ENCODE data around the gene MMP2.

MMP2 gene

DNA sequence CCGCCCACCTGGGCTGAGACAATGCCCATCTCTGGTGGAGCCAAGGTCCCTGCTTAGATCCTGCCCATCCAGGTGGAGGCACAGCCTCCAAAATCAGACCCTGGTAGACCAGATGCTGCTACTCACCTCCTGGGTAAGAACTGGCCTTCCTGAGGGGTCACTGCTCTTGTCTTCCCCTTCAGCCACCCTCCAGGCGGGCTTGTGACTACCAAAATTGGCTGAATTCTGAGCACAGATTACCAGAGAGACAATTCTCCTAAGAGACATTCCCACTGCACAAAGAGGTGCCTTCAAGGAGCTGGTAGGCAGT lies 10.9 kb downstream of the MMP2 start:
- in situ Hi-C loops (cut with HindIII; ENCODE audit: low sequenced_read_pairs) = no loop called here
- no peak overlapping the region for H3K4me3 ChIP-seq (ENCODE audit: low read depth, low read length)
- TF ChIP-seq, protein P1, sequence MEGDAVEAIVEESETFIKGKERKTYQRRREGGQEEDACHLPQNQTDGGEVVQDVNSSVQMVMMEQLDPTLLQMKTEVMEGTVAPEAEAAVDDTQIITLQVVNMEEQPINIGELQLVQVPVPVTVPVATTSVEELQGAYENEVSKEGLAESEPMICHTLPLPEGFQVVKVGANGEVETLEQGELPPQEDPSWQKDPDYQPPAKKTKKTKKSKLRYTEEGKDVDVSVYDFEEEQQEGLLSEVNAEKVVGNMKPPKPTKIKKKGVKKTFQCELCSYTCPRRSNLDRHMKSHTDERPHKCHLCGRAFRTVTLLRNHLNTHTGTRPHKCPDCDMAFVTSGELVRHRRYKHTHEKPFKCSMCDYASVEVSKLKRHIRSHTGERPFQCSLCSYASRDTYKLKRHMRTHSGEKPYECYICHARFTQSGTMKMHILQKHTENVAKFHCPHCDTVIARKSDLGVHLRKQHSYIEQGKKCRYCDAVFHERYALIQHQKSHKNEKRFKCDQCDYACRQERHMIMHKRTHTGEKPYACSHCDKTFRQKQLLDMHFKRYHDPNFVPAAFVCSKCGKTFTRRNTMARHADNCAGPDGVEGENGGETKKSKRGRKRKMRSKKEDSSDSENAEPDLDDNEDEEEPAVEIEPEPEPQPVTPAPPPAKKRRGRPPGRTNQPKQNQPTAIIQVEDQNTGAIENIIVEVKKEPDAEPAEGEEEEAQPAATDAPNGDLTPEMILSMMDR (IDR thresholded peaks at IDR 0.05; ENCODE audit: low read depth, low read length) = no peak
- no peak for DNase-seq (ENCODE audit: low read depth, low spot score)

GRCh38 chr16:55490301-55490700 lies 11.3 kb downstream of the MMP2 start:
- no peak overlapping the region for H3K4me3 ChIP-seq (ENCODE audit: low read depth, low read length)
- in situ Hi-C loops (cut with HindIII; ENCODE audit: low sequenced_read_pairs) = no loop called here
- DNase-seq (ENCODE audit: low read depth, low spot score) = no peak
- TF ChIP-seq, protein P1 (IDR thresholded peaks at IDR 0.05; ENCODE audit: low read depth, low read length) = no peak

DNA sequence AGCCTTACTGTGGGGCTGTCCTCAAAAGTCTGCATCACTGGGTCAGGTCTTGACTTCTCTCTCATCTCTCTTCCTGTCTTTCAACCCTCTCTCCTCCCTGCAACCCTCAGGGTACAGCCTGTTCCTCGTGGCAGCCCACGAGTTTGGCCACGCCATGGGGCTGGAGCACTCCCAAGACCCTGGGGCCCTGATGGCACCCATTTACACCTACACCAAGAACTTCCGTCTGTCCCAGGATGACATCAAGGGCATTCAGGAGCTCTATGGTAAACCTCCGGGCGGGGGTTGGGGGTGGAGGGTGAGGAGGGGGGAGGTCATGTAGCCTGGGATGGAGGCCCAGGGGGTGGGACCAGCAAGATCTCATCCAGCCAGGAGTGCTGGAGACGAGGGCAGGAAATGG lies 12.7 kb downstream of the MMP2 start:
- TF ChIP-seq, protein P1 (IDR thresholded peaks at IDR 0.05; ENCODE audit: low read depth, low read length) = no peak
- H3K4me3 ChIP-seq (ENCODE audit: low read depth, low read length) = no peak overlapping the region
- DNase-seq (ENCODE audit: low read depth, low spot score) = no peak
- in situ Hi-C loops (cut with HindIII; ENCODE audit: low sequenced_read_pairs) = no loop called here

DNA sequence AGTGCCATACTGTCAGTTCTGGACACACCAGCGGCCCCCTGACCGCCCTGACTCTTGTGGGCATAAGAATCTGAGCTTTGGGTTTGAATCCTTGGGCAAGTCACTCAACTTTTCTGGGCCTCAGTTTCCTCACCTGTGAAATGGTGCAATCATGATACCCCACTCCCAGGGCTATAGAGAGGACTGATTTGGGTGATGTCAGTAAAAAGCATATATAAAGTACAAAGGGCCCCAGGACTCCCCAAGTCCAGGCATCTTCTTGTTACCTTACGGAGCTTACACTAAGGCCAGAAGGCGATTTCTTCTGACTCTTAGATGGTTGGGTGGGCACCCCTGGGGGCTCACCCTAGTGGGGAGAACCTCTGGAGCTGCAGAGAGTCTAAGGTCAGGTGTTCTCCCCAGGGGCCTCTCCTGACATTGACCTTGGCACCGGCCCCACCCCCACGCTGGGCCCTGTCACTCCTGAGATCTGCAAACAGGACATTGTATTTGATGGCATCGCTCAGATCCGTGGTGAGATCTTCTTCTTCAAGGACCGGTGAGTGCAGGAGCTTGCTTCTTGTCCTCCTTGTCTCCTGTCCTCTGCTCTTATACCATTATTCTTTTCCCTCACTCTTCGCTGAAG lies 13.9 kb downstream of the MMP2 start:
- in situ Hi-C loops (cut with HindIII; ENCODE audit: low sequenced_read_pairs) = no loop called here
- TF ChIP-seq, protein P1 (IDR thresholded peaks at IDR 0.05; ENCODE audit: low read depth, low read length) = no peak
- H3K4me3 ChIP-seq (ENCODE audit: low read depth, low read length) = no peak overlapping the region
- DNase-seq (ENCODE audit: low read depth, low spot score) = no peak

- DNase-seq (ENCODE audit: low read depth, low spot score) = peak; percentile 91
- no peak overlapping the region for H3K4me3 ChIP-seq (ENCODE audit: low read depth, low read length)
- TF ChIP-seq, protein P1 (IDR thresholded peaks at IDR 0.05; ENCODE audit: low read depth, low read length) = peak; percentile 47
- in situ Hi-C loops (cut with HindIII; ENCODE audit: low sequenced_read_pairs) = no loop called here
Measured at GRCh38 chr16:55494994-55495421, 16.0 kb downstream of the MMP2 start.

GRCh38 chr16:55495616-55496289 lies 16.8 kb downstream of the MMP2 start:
- in situ Hi-C loops (cut with HindIII; ENCODE audit: low sequenced_read_pairs) = no loop called here
- peak; percentile 91 for DNase-seq (ENCODE audit: low read depth, low spot score)

More at GRCh38 chr16:55495616-55496289, 16.8 kb downstream of the MMP2 start:
- TF ChIP-seq, protein P1 (IDR thresholded peaks at IDR 0.05; ENCODE audit: low read depth, low read length) = no peak
- no peak overlapping the region for H3K4me3 ChIP-seq (ENCODE audit: low read depth, low read length)
